IPS DF 4.7 (cell line): Measurements from ENCODE around the gene LCORL.
"Not testable (repeated sequence)": the region's sequence is repeated elsewhere in the genome, so short reads cannot be mapped to it uniquely, and the experiment has no call there.

Experiments
- DNase-seq: peaks from one replicate; pipeline ENCODE4 v3.0.0-alpha.2; 2013; ENCODE audit warnings: low spot score; ENCODE audit errors: extremely low read depth

LCORL gene

DNA sequence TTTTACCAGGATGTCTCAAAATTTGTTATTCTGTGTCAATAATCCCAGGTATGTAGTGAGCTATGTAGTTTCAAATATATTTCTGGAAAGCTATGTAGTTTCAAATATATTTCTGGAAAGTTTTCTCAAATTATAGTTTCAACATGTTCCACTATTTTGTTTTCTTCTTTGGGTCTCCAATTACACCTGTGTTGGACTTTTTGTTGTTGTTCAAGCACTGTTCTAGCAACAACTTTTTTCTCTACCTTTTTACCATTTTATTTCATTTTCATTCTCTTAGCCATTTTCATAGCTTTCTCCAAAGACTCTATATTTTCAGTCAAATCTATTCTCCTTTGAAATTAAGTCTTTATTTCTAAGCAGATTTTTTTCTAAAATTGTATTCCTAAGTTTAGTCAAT lies 88.4 kb downstream of the LCORL start:
- no peak for DNase-seq

GRCh38 chr4:17932041-17932440 lies 89.5 kb downstream of the LCORL start:
- no peak for DNase-seq

DNA sequence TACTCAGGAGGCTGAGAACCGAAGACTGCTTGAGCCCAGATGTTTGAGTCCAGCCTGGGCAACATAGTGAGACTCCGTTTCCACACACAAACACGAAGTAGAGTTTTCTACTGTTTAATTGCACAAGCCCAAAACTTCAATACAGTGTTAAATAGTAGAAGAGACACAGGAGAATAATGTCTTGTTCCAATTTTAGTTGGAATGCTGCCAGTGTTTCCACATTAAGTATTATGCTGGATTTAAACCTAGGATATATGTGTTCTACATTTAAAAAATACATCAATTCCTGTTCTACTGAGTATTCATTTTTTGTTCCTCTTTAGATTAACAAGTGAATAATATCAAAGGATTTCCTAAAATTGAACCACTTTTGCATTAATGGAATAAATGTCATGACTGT lies 91.3 kb downstream of the LCORL start:
- DNase-seq, result no peak

GRCh38 chr4:17924189-17924588 lies 97.4 kb downstream of the LCORL start:
- DNase-seq, result no peak

- no peak for DNase-seq
These were observed 100.1 kb downstream of the LCORL start for GRCh38 chr4:17921451-17921850.

DNA sequence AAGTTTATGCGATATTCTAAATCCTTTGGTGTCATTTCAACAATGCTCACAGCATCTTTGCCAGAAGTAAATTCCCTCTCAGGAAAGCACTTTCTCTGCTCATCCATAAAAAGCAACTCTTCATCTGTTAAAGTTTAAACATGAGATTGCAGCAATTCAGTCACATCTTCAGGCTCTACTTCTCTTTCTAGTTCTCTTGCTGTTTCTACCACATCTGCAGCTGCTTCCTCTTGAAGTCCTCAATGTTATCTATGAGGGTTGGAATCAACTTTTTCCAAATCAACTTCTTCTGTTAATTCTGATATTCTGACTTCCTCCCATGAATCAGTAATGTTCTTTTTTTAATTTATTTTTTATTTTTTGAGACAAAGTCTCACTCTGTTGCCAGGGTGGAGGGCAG lies 100.9 kb downstream of the LCORL start:
- DNase-seq, result no peak

DNA sequence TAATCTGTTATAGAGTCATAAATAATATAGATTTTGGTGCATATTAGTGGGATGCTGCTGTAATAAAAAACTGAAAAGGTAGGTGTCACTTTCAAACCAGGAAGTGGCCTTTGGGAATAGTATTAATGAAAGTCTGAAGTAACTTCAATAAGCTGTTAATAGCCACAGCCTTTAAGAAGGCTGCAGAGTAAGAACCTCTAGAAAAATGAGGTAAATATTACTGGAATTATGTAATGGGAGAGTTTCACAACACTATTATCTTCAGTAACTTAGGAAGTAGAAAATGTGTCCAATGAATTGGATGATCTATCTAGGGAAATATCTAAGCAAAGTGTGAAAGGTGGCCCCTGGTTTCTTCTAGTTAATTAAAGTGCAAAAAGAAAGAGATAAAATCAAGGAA lies 106.1 kb downstream of the LCORL start:
- DNase-seq, result no peak

- DNase-seq, result no peak
These were observed 109.5 kb downstream of the LCORL start for GRCh38 chr4:17912011-17912410.

GRCh38 chr4:17911608-17912007 lies 109.9 kb downstream of the LCORL start:
- DNase-seq, result no peak

- DNase-seq, result no peak
These were observed 123.0 kb downstream of the LCORL start for GRCh38 chr4:17898553-17899055.

DNA sequence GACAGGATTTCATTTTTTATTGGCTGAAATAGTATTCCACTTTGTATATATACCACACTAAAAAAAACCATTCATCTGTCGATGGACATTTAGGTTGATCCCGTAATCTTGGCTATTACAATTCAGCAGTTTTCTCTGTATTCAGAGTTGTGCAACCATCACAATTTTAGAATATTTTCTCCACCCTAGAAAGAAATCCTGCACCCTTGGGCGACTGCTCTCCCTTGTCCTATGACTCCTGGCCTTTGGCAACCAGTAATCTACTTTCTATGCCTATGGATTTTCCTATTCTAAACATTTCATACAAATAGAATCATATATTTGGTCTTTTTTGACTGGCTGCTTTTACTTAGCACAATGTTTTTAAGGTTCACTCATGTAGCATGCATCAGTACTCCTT lies 126.1 kb downstream of the LCORL start:
- DNase-seq, result no peak

GRCh38 chr4:17894421-17894820 lies 127.1 kb downstream of the LCORL start:
- no peak for DNase-seq

DNA sequence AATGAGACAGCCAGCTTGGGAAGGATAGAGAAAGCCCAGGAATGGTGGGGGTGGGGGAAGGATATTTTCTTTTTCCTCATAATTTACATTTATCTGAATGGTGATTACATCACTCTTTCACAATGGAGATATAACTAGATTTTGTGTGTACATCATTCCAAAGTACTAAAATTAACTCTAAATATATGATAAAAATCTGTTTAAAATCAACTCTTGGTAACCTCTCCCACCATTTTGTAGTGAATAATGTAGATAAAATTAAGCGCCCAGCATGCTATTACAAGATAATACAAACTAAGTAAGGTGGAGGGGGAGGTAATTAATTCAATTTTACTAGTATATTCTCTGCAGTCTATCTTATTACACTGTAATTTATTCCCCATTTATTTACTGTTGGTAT lies 131.9 kb downstream of the LCORL start:
- no peak for DNase-seq

- no peak for DNase-seq
These were observed 137.0 kb downstream of the LCORL start for GRCh38 chr4:17884511-17884910.

- DNase-seq, result no peak
These were observed 137.5 kb downstream of the LCORL start for GRCh38 chr4:17884063-17884462.

DNA sequence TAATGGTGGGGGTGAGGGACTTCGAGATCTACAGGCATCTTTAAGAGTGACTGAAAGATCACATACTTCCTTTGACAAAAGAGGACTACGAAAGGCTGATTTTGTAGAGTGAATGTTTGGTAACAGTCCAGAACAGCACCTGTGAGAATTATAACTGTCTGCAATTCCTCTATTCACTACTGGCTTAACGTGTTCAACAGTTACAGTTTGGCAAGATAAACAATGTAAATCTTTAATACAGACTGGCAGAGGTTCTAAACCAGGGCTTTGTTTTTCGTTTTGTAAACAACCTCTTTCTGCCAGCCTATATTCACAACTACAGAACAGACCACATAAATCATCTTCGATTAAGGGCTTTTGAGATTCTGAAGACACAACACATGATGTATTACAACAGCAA lies 143.9 kb downstream of the LCORL start:
- DNase-seq, result no peak

DNA sequence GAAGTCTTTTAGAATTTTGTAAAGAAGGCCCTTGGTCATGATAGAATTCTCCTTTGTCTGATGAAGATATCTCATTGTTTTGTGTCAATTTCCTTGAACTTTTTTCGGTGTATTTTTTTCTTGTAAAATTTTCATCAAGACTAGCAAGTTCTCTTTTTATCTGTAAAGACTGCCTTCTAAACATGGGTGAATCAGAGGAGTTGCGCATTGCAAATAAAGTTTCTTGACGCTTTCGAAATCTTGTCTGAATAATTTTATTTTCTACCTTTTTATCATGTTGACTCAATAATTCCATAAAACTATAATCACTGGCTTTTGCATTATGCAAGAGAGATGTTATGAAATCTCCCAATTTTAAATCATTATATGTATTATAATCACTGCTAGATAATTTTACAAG lies 144.6 kb downstream of the LCORL start:
- no peak for DNase-seq

GRCh38 chr4:17875402-17876070 lies 146.0 kb downstream of the LCORL start:
- no peak for DNase-seq

DNA sequence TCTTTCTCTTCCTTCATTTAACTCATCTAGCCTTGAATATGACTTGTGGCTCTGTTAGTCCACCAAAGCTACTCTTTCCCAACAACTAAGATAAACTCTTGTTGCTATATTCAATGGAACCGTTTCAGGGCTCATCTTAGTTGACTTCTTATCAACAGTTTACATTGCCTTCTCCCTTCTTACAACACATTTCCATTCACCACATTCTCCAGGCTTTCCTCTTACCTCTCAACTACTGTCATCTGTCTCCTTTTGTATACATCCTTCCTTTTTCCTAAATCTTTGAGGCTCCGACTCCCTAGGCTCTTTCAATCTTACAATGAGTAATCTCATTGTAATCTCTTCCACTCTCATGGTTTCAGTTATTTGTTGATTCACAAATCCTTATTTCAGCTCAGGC lies 152.2 kb downstream of the LCORL start:
- no peak for DNase-seq

DNA sequence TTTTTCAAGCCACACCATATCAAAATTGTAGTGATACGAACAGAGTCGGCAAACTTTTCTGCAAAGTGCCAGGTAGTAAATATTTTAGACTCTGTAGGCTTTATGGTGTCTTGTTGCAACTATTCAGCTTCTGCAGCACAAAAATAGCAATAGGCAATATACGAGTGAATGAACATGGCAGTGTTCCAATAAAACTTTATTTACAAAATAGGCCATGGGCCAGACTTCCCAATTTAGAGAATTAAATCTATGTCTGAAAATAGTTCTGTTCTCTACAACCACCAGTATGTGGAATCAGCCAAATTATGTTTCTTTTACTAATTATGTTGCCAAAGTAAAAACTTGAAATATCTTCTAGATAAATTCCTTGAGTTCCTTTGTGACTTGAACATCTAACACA lies 154.3 kb downstream of the LCORL start:
- no peak for DNase-seq

DNA sequence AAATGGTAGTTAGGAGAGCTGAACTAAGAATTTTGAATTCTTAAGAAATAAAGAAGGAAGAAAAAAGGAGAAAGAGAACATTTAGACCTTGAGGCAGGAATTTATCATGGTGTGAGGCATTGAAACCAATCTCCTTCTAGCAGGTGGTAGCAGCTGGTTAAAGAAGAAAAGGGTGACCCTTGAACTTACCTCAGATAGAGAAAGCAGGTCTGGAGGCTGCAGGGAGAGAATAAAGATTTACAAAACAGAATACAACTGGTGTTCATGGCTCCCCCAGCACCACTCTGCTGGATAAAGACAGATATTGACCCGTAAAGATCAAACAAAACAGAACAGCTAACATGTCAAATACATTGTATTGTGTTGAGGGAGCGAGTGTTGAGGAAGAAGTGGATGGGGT lies 154.7 kb downstream of the LCORL start:
- DNase-seq, result no peak

DNA sequence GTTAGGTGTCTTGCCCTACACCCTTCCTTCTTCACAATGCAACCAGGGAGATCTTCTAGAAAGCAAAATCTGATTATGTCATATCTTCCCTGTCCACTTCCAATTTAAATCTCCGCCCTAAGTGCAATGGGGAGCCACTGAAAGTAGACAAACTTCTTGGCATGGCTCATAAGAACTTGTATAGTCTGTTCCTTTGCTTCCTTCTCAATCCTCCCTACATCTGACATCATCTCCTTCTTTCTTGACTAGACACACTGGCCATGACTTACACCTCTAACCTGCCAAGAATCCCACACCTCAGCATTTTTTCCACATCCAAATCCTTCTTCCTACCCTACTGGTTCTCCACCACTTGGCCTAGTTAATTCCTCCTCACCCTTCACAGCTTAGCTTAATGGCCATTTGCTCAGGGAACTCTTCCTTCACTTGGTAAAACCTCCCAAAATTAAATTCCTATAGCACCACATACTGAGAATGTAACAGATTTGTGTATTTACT lies 155.6 kb downstream of the LCORL start:
- no peak for DNase-seq

- DNase-seq, result not testable (repeated sequence)
These were observed 159.6 kb downstream of the LCORL start for GRCh38 chr4:17861906-17862305.
